IPS-11a (cell line): ENCODE data around the gene DNAJC7.
"Not testable (repeated sequence)": the region's sequence is repeated elsewhere in the genome, so short reads cannot be mapped to it uniquely, and the experiment has no call there.

Experiments
- H3K4me3 ChIP-seq: one replicate; pipeline ENCODE4 v1.5.1; 2013; ENCODE audit warnings: low read depth, low read length, control low read depth

DNAJC7 gene

DNA sequence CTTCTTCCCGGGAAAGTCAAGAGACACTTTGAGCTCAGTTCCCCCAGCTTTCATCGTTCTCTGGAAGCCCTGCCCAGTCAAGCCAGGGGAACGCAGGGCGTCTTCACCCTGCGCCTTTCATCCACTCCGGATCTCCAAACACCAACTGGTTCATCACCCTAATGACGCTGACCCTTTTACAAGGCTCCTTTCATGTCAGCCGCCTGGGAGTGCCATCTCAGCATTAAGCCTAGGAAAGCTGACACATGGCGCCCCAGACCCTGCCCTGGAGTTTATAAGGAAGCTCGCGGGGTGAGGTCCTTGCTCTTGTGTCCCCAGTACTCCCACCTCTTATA, 594 bp upstream of the DNAJC7 start:
- peak overlapping the region; percentile 97 for H3K4me3 ChIP-seq

DNA sequence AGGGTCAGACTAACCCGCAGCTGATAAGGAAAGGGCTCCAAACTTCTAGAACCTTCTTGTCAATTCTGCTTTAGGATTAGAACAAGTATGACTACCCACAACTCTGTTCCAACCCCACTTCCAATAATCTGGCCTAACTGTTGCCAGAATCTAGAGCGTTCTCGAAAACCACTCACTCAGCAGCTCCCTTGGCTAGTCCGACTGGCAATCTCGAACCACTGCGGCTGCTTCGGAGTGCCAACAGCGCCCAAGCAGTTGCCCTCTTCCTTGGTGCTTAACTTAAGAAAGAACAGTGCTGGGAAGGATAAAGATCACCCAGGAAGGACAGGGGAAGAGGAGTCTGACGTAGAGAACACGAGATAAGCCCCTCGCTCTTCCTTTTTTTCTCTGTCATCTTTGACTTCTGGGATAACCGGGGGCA, 818 bp downstream of the DNAJC7 start:
- H3K4me3 ChIP-seq, result peak overlapping the region; percentile 97

DNA sequence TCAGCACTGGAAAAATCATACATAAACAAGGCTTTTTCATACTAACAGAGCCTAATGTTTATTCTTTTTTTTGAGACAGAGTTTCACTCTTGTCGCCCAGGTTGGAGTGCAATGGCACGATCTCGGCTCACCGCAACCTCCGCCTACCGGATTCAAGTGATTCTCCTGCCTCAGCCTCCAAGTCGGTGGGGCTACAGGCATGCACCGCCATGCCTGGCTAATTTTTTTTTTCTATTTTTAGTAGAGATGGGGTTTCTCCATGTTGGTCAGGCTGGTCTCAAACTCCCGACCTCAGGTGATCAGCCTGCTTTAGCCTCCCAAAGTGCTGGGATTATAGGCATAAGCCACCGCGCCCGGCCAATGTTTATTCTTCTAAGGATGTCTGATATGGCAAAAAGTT, 3.5 kb downstream of the DNAJC7 start:
- not testable (repeated sequence) for H3K4me3 ChIP-seq

DNA sequence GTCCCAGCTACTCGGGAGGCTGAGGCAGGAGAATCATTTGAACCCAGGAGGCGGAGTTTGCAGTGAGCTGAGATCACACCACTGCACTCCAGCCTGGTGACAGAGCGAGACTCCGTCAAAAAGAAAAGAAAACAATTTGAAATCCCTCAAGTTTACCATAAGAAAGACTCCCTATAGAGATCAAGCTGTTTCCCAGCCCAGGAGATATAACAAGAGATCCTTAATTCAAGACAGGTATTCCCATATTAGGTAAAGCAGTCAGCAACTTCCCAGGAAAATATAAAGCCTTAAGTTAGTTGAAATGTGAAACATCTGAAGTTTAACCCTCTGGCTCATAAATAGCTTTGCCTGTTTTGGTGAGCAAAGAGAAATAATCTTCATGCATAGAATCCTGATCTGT, 4.9 kb downstream of the DNAJC7 start:
- not testable (repeated sequence) for H3K4me3 ChIP-seq

DNA sequence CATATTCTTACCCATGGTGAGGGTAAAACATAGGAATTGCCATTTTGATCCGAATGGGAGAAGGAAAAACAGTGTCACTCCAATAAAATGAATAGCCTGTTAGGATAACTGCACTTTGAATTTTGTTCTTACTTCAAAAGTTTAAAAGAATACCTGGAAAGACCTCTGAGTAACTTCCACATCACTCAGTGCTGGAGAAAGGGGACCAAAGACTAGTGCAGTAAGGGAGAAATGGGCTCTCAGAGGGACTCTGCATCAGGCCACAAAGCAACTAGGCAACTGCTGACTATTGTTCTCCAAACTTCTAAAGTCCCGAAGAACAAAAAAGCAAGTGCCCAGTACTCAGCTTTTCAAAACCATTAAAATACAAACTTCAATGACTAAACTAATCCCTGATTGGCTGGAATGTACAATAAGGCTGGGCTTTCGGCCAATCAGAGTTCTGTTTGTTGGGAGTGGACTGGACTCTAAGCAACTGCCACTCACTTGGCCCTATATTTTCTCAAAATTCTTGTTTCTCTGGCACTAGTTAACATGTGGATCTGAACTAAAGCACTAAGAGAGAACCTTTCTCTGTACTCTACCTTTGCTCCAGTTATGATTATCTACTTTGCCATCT, 6.2 kb downstream of the DNAJC7 start:
- H3K4me3 ChIP-seq, result no peak overlapping the region

DNA sequence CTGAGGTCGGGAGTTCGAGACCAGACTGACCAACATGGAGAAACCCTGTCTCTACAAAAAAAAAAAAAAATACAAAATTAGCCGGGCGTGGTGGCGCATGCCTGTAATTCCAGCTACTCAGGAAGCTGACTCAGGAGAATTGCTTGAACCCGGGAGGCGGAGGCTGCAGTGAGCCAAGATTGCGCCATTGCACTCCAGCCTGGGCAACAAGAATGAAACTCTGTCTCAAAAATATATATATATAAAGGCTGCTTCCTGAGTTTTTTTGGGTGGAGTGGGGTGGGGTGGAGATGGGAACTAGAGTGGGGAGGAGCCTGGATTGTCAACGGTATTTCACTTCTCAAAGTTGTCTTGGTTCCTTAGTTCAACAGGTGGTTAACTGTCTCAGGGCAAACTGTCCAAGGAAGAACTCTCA, 7.0 kb downstream of the DNAJC7 start:
- H3K4me3 ChIP-seq, result not testable (repeated sequence)

DNA sequence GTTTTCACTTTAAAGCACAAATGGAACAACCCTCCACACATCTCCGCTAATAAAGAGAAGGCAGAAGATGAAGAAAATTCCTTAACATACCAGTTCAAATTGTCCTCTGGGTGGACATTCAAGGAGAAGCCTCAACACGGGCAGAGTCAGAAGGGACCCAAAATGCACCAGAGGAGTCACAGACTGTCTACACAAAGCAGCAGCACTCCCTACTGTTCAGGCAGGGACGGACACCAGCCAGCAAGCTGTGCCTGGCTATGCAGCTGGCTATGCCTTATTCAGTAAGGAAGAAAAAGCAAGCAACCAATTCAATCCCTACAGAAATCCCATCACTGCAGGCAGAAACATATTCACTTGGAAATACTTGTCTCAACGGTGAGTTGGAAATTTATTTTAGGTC, 8.1 kb downstream of the DNAJC7 start:
- H3K4me3 ChIP-seq, result no peak overlapping the region

DNA sequence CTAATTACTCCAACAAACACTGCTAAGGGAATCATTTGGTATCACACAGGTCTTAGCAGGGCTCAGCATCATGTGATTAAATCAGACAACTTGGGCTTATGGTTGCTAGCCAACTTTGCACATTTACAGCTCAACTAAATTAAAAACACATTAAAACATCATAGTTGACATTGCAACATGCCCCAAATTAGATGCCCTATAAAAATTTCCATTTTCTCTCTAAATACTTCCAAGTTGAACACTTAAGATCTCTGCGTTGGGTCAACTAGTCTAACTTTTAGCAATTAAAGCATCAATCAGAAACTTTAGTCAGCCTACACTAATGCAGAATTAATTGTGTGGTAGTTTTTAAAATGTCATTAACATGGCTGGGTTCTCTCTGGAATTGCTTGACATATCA, 12.1 kb downstream of the DNAJC7 start:
- no peak overlapping the region for H3K4me3 ChIP-seq

DNA sequence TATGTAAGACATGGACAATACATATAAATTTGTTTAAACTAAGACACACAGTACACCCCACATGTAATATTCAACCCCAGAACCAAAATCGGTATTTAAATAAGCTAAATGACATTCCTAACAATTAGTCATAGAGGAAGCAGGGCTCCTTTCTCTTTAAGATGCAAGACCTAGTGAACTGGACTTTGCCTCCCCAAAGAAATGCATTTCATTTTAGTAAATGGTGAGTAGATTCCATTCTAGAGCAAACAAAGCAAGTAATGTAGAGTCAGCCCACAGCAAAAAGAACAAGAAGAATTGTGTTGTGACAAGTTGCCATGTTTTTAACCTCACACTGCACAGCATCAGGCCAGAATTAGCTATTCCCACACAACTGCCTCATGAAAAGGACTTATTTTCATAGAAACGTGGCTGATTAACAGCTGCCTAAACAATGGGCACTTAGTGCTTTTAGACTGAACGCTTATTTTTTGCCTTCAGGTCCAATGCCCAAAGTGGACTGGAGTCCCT, 14.4 kb downstream of the DNAJC7 start:
- no peak overlapping the region for H3K4me3 ChIP-seq

DNA sequence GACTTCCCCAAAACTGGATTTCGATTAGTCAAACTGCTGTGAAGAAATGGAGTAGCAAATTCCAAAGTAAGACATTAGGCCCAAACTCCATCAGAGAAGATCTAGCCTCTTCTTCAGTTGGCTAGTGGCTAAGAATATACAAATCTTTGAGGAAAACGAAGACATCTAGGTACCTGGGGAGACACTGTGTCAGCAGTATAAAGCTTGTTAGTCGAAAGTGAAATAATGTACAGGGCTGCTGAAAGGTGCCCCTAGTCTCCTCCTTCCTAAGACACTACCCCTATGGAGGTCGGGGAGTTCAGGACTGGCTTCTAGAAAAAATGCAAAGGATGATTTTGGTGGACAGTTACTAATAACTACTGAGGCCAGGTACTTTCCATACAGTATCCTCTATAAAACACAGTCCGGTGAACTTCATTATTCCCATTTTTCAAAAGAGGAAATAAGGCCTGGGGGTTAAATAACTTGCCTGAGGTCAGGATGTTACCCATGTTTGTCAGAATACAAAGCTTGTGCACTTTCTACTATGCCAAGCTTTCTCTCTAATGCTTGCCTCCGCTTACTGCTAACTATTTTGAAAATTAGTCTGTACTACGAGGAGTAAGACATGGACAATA, 15.0 kb downstream of the DNAJC7 start:
- no peak overlapping the region for H3K4me3 ChIP-seq

DNA sequence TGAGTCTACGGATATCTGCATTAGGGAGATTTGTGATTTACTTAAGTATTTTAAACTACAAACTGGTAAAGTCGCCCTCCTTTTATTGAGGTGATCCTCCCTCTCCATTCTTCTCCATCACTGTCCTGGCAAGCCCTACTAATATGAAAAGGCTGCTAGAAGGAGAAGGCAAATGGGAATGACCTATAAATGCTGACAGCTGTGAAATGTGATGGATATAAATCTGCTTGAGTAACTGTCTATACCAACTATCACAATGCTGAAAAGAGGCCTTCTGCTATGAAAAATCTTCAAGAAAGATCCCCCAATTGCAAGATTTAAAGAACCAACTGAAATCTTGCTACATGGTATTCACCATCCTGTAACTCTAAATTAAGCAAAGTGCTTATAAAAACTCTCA, 15.5 kb downstream of the DNAJC7 start:
- no peak overlapping the region for H3K4me3 ChIP-seq

DNA sequence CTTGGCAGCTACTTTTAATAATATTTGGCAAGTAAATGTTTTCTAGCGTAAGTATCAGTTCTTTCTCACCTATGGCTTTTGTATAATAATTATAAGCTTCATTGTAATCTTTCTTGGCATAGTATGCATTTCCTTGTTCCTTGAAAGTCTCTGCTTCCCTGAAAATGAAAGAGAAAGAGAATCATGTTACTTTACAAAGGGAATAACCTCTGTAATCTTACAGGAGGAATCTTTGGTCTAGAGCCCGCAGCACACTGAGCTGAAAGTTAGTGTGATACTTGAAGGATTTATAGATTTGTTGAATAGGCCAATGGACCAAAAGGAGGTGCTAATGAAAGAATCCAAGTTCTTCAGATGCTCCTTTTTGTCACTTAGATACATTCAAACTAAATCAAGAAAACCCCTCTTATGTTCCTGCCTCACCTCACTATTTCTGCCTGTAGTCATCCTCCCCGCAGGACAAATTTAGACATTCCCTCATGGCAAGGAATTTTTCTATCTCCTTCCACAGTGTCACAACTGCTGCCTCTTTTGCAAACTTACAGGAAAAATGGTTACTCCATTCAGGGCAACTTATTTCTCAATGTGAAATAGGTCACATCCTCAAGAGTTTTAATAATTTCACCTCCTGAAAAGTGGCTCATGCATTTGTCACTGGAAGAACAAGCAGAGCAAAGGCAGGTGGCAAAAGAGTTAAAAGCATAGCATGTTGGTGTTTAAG, 16.7 kb downstream of the DNAJC7 start:
- no peak overlapping the region for H3K4me3 ChIP-seq

DNA sequence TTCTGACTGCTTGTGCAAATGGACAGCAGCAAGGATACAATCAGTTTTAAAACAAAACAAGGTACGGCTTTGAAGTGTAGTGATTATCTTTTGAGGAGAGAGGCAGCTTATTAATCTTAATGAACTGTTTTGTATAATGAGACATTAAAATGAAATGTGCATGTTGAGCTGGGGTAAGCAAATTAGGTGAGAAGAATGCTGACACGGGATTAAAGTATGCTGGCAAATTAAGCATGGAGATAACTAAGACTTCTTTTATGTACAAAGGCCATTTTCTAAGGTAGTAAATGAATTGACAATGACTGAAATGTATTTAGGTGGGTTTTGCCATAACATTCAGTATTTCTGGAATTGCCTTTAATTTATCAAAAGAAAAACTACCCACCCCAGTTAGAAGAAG, 18.7 kb downstream of the DNAJC7 start:
- no peak overlapping the region for H3K4me3 ChIP-seq

DNA sequence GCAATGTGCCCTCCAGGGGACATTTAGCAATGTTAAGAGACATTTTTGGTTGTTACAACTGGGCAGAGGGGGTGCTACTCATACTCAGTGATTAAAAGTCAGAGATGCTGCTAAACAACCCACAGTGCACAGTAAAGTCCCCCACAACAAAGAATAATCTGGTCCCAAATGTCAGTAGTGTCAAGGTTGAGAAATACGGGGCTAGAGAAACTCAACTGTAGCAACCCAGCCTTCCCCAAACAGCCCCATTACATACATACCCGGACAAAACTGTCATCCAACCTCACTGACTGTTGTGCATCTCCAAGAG, 20.4 kb downstream of the DNAJC7 start:
- H3K4me3 ChIP-seq, result no peak overlapping the region

DNA sequence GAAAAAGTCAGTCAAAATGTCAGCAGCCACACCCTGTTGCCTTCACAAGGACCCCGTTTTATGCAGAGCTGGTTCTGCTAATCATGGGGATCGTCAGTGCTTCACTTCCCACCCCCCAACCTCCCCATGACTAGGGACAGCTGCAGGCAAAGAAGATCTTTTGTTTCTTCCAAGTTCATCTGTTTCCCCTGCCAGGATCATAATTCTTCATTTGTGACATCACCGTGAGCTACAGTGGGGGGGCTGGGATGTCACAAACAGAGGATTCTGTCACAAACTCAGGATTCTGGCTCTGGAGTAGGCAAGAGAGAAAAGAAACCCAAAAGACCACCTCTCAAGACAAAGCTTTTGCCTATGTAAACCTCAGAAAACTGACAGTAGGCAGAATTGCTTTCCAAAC, 24.7 kb downstream of the DNAJC7 start:
- no peak overlapping the region for H3K4me3 ChIP-seq

DNA sequence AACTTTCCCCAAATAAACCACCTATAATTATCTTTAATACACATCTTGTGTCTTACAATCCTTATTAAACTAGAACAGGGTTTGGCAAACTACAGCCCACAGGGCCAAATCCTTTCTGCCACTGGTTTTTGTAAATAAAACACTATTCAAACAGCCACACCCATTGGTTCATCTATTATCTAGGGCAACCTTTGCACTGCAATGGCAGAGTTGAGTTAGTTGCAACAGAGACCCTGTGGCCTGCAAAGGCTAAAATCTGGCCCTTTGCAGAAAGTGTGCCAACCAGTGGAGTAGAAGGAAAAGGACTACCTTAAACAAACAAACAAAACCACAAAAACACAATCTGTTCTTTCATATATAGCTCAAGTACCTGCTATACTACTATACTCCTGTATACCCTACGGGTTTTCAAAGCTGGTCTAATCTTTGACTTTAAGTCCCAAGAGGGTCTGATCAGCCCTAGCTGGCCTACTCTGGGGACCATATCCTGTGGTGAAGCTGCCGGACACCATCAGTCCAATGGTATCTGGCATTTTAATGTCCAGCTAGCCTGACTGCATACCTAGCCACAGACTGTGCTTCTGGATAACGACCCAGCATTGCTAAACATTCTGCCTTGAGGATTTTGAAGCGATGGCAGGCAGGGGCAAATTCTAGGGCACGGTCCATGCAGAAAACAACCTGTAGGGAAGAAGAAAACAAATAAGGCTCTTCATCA, 27.4 kb downstream of the DNAJC7 start:
- no peak overlapping the region for H3K4me3 ChIP-seq

DNA sequence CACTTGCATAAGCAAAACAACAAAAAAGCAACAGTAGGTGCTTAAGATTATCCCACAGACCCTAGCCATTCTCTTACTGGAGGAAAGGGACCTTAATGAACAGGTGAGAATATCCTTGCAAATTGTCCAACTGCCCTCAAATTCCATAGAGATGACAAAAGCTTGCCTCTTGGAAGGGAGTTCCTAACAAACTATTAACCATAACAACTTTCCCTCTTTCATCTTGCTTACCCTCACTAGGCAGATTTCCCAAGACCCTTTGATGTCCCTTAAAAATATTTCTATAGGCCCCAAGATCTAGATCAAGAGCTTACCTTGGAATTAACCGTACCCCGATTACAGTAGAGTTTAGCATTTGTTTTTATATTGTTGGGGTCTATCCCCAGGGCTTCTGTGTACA, 28.8 kb downstream of the DNAJC7 start:
- H3K4me3 ChIP-seq, result no peak overlapping the region

DNA sequence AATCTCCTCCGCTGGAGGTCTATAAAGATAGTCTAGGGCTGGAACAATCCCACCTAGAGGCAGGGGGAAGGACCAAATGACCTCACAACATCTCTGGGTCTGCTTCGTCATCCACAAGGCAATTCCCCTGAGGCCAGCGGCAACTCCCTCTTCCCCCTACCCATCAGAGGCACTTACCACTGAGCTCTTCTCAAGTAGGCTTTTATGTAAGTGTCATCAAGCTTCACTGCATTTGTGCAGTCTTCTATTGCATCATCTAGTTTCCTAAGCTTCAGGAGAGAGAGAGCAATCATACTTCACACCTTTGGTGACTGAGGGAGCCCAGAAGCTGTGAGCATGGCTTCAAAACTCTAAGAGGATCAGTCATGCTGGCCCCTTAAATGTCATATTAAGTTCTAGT, 29.6 kb downstream of the DNAJC7 start:
- no peak overlapping the region for H3K4me3 ChIP-seq

DNA sequence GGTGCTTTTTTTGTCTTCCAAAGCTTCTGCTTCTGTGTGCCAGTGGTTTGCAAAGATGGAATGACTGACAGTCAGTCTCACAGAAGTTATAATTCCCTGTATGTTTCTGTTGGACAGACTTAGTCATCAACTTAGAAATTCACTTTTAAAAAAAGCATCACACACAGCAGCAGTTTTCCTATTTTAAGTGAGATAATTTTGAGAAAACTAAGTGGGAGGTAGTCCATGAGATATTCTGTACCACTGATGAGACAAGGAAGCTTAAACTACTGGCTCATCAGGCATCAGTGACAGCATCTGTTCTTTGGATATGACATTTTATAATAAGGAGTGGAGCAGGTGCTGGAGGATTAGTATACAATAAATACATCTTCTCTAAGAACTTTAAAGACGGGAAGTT, 30.6 kb downstream of the DNAJC7 start:
- no peak overlapping the region for H3K4me3 ChIP-seq

DNA sequence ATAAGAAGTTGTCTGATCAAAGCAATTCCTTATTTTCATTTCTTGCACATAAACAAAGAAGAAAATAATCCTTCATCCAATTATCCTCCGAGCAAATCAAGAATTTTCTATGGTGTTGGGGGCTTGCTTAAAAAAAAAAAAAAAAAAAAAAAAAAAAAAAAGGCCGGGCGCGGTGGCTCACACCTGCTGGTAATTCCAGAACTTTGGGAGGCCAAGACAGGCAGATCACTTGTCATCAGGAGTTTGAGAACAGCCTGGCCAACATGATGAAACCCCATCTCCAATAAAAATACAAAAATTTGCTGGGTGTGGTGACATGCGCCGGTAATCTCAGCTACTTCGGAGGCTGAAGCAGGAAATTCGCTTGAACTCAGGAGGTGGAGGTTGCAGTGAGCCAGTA, 31.3 kb downstream of the DNAJC7 start:
- H3K4me3 ChIP-seq, result no peak overlapping the region

DNA sequence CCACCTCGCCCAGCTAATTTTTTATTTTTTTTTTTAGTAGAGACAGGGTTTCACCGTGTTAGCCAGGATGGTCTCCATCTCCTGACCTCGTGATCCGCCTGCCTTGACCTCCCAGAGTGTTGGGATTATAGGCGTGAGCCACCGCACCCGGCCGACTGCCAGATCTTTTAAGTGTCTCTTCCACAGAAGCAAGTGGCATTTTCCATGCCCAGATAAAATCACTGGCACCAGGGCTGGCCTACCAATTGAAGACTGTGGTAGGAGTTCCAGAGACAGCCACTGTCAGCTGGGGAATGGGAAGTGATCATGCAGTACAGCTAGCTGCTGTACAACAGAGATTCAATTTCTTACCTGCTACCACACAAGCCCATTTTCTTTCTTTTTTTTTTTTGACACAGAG, 32.8 kb downstream of the DNAJC7 start:
- H3K4me3 ChIP-seq, result no peak overlapping the region
